H1 (cell line): ENCODE data around the gene FNDC11. TPM values are rescaled to one million over a fixed set of nuclear protein-coding genes. Genes with fewer than 3 reads are reported as not detected.

Source experiments
- CBX5 ChIP-seq: fragments of 300-800, 300-1000 bp; sonication (generic); IDR thresholded peaks from 2 replicates; pipeline ENCODE4 v1.7.1; 2016; ENCODE audit warnings: antibody characterized with exemption, low read length, low read depth
- KDM4A ChIP-seq: IDR thresholded peaks from one replicate; pipeline ENCODE4 v1.7.1; 2012; ENCODE audit warnings: low read depth, mild to moderate bottlenecking, moderate library complexity, low read length, inconsistent platforms; ENCODE audit not compliant: severe bottlenecking
- KDM5A ChIP-seq: fragments of 200-600 bp; IDR thresholded peaks from 2 replicates; pipeline ENCODE4 v1.7.1; 2012; ENCODE audit warnings: mild to moderate bottlenecking, low read length, inconsistent platforms, mixed read lengths
- RAD21 ChIP-seq, 2 experiments: IDR thresholded peaks in 1 of 2; conservative IDR thresholded peaks in 1 of 2; 2 replicates each; pipeline ENCODE4 v1.6.1; 2011; ENCODE audit warnings: low read depth in 2 of 2, low read length in 2 of 2, improper control_type of control experiment in 1 of 2, inconsistent platforms in 1 of 2, mild to moderate bottlenecking in 1 of 2, moderate library complexity in 1 of 2
- SRF ChIP-seq: IDR thresholded peaks from 2 replicates; pipeline ENCODE4 v1.6.1; 2011; ENCODE audit warnings: mild to moderate bottlenecking, low read depth, low read length, moderate library complexity
- YY1 ChIP-seq: IDR thresholded peaks from 2 replicates; pipeline ENCODE4 v1.6.1; 2011; ENCODE audit warnings: low read depth, mild to moderate bottlenecking, low read length
- polyA plus RNA-seq, 7 experiments: library from polyadenylated mRNA; depleted of rRNA in 3 of 7; stranded (reverse) in 5 of 7; unstranded in 2 of 7; fragments of >200 nt in 5 of 7; fragments of 200-250 nt in 2 of 7; gene quantifications; 1 replicate in 5 of 7; 2 replicates in 1 of 7; 4 replicates in 1 of 7; pipeline versions ENCODE4 v1.2.1 to v1.2.3, GENCODE V29; 2011 to 2013; ENCODE audit warnings: missing spikeins in 2 of 7, mixed read lengths in 2 of 7
- total RNA-seq: library from RNA; stranded (reverse); fragmentation: NEBNext Ultra II Directional; extraction: Animal tissue kit (Norgen Biotek cat#: 25700); gene quantifications from 2 replicates; pipeline ENCODE4 v1.2.1, GENCODE V29; 2021

FNDC11 gene
- total and polyA plus RNA-seq, 2 of the 8 experiments (the other 6 are each of a cell fraction or from before 2014, with no cell fraction given), result 2.6 to 8.8 TPM

DNA sequence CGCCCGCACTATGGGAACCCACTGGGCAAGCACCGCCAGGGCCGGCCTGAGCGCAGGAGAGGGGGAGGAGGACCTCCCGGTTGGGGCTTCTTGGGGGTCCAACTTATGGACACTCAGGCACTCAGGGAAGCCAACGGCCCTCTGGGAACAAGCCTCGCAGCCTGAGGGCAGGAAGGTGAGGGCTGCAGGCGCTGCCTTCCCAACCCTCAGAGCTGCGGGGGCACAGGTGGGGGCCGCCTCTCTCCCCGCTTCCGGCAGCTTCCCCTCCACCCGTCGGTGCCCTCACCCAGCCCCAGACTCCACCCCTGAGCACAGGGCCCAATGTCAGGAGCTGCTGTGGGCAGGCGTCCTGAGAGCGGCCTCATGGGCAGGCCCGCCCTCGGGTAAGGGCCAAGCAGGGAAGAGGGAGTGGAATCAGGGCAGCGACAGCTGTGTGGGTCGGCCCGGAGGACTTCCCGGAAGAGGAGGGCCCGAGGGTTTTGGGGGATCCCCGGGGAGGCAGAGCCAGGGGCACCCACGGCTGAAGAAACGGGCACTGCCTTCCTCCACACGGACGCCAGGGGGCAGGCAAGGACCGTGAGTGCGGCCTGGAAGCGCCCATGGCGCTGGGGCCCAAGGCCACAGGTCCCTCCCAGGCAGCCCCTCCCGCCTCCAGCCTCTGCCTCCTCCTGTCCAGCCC lies 16.3 kb upstream of the FNDC11 start (continued):
- no peak for TF ChIP-seq SRF
- peak; percentile 69; the same call in 1 of the 2 replicates for TF ChIP-seq KDM5A
- TF ChIP-seq CBX5, result no peak
- peak; percentile 5 for TF ChIP-seq KDM4A
- TF ChIP-seq RAD21 (IDR thresholded peaks at IDR 0.05 in 1 of 2, conservative IDR thresholded peaks at IDR 0.05 in 1 of 2; ENCODE audit: low read depth in 2 of 2, low read length in 2 of 2), result peak; percentile 96 to 98
- peak; percentile 82 for TF ChIP-seq YY1
